Upper lobe of right lung (tissue), 1 donor: ENCODE data around the gene AGO3. TPM values are rescaled to one million over a fixed set of nuclear protein-coding genes. Genes with fewer than 3 reads are reported as not detected.

Source experiments
- ATAC-seq: fragments of 200-7000 bp; cut with Tn5 transposase; one replicate; pipeline ENCODE4 v1.9.1; 2020; ENCODE audit warnings: mild to moderate bottlenecking, moderate library complexity
- DNase-seq: peaks from one replicate; pipeline ENCODE4 v3.0.0-alpha.2; 2020
- H3K27ac ChIP-seq: fragments of 200-600 bp; one replicate; pipeline ENCODE4 v1.8.0; 2022
- H3K27me3 ChIP-seq: fragments of 200-600 bp; one replicate; pipeline ENCODE4 v1.8.0; 2022; ENCODE audit warnings: mild to moderate bottlenecking
- H3K36me3 ChIP-seq: fragments of 200-600 bp; one replicate; pipeline ENCODE4 v1.8.0; 2022
- H3K4me1 ChIP-seq: fragments of 200-600 bp; one replicate; pipeline ENCODE4 v1.8.0; 2022
- H3K4me3 ChIP-seq: fragments of 200-600 bp; one replicate; pipeline ENCODE4 v1.8.0; 2022; ENCODE audit warnings: mild to moderate bottlenecking
- H3K9me3 ChIP-seq: fragments of 200-600 bp; one replicate; pipeline ENCODE4 v1.8.0; 2022
- CTCF ChIP-seq: fragments of 200-600 bp; IDR thresholded peaks from one replicate; pipeline ENCODE4 v1.8.0; 2022; ENCODE audit warnings: antibody characterized with exemption
- intact Hi-C: fragments of 100-400 bp; cut with DNase I; formaldehyde crosslinking; loops from one replicate; pipeline ENCODE4 v1.11.0; 2022
- total RNA-seq: library from RNA; stranded (reverse); fragmentation: NEBNext Ultra II Directional; extraction: Animal tissue kit (Norgen Biotek cat#: 25700); gene quantifications from one replicate; pipeline ENCODE4 v1.2.1, GENCODE V29; 2021
- donor health status: DM: no; HTN: yes; CAD: no; lungs with severe emphysema.

The AGO3 gene
- total RNA-seq, 1 donor from 2014 or later = 34.1 TPM

- Histone ChIP-seq H3K4me1 (peaks cover 18% of the 10 kb centered on the region), H3K27ac (no peak overlapping the region), H3K4me3 (no peak overlapping the region), H3K36me3 (no peaks in the 10 kb centered on the region), H3K9me3 (no peaks in the 10 kb centered on the region), H3K27me3 (no peaks in the 10 kb centered on the region)
- ATAC-seq = no peak
- intact Hi-C loops = no loop called here
- DNase-seq = no peak
- no peak for TF ChIP-seq CTCF
Measured at GRCh38 chr1:35935442-35936388, 4.8 kb downstream of the AGO3 start.

- Histone ChIP-seq H3K4me3 (no peak overlapping the region), H3K36me3 (no peaks in the 10 kb centered on the region), H3K27me3 (no peaks in the 10 kb centered on the region), H3K9me3 (no peaks in the 10 kb centered on the region), H3K4me1 (peaks cover 17% of the 10 kb centered on the region), H3K27ac (no peak overlapping the region)
- ATAC-seq (no peak), DNase-seq (no peak)
- intact Hi-C loops = no loop called here
- TF ChIP-seq CTCF = no peak
Measured at GRCh38 chr1:35936838-35937237, 5.9 kb downstream of the AGO3 start.

GRCh38 chr1:35939484-35939883, 8.6 kb downstream of the AGO3 start:
- intact Hi-C loops = no loop called here
- DNase-seq = no peak
- no peak overlapping the region for H3K4me3 ChIP-seq
- H3K36me3 ChIP-seq = no peaks in the 10 kb centered on the region
- H3K9me3 ChIP-seq = no peaks in the 10 kb centered on the region
- TF ChIP-seq CTCF = no peak
- no peak for ATAC-seq
- H3K27me3 ChIP-seq = no peaks in the 10 kb centered on the region
- H3K4me1 ChIP-seq = peaks cover 10% of the 10 kb centered on the region
- H3K27ac ChIP-seq = no peak overlapping the region

GRCh38 chr1:35945327-35945726, 14.4 kb downstream of the AGO3 start:
- ATAC-seq = no peak
- H3K36me3 ChIP-seq = peaks cover 4% of the 10 kb centered on the region
- H3K27me3 ChIP-seq = no peaks in the 10 kb centered on the region
- no peak overlapping the region for H3K4me3 ChIP-seq
- TF ChIP-seq CTCF = no peak
- H3K4me1 ChIP-seq = peaks cover 10% of the 10 kb centered on the region
- H3K27ac ChIP-seq = no peak overlapping the region
- no peak for DNase-seq
- intact Hi-C loops = no loop called here
- H3K9me3 ChIP-seq = no peaks in the 10 kb centered on the region

GRCh38 chr1:35947547-35947946, 16.6 kb downstream of the AGO3 start:
- DNase-seq (no peak), ATAC-seq (no peak)
- TF ChIP-seq CTCF = no peak
- Histone ChIP-seq H3K27me3 (no peaks in the 10 kb centered on the region), H3K36me3 (peaks cover 6% of the 10 kb centered on the region), H3K27ac (no peak overlapping the region), H3K4me1 (peaks cover 10% of the 10 kb centered on the region), H3K4me3 (no peak overlapping the region), H3K9me3 (no peaks in the 10 kb centered on the region)
- intact Hi-C loops = no loop called here
